ENCODE measurements around the gene GRAP2. TPM values are rescaled to one million over a fixed set of nuclear protein-coding genes. Genes with fewer than 3 reads are reported as not detected.

Gene GRAP2
- total RNA-seq, 1 experiment from 2014 or later: not detected

DNA sequence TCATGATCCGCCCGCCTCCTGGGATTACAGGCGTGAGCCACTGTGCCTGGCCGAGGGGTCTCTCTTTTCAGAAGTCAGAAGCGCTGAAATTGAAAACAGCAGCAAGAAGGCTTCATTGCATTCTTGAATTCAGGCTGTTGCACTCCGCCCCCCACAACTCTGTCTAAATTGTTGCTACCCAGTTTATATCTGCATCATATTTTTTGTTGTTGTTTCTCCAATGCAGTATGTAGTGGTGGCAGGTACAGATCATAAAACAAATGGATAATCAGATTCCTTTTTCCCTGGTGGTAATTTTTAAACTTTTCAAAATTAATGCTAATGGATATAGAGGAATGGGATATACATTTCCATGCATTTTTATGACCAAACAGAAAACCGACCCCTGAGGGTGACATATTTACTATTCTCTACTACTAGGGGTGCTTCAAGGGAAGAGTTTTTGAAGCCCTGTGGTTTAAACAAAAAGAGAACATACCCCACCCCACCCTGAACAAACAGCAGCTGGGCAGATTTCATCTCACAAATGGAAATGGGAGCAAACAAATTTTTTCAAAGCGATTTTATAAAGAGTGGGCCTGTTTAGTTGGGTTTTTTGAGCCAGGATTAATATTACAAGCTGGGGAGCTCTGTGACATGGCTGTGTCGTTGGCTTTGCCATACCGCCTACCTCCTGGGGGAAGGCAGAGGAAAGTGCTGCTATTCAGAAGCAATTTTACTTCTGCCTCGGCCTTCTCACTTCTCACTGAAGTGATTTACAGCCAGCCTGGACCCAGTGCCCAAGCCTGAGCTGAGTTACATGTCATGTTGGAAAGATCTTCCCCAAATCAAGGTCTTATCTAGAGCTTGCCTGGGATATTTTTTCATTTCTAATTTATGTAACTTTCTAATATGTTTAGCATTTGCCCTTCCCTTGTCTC, 43.3 kb downstream of the GRAP2 start:
- Mint-ChIP-seq H3K9me3 (ENCODE audit: unreplicated experiment) (no peaks in the 10 kb centered on the region), H3K27ac (ENCODE audit: unreplicated experiment) (no peak overlapping the region)

DNA sequence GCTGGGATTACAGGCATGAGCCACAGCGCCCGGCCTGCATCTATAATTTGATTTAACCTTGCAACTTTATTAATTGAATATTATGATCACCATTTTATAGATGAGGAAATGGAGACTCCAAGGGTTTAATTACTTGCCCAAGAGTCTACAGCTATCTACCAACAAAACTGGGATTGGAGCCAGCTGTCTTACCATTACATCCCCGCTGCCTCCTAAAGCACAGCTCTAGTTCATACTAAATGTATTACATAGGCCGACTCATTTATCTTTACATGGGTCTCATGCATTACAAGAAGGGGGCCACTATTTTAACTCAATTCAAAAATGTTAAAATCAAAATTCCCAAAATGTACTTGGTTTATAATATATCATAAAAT, 45.2 kb downstream of the GRAP2 start:
- ChIA-PET CTCF (no interaction called here), POLR2A (no interaction called here)
- TF ChIP-seq CTCF (IDR thresholded peaks at IDR 0.05; ENCODE audit: insufficient read depth in 1 of 2, low read depth in 1 of 2, low read length in 1 of 2, severe bottlenecking in 1 of 2, unreplicated experiment in 1 of 2): no peak
- H3K27ac Mint-ChIP-seq (ENCODE audit: unreplicated experiment): no peak overlapping the region
- H3K36me3 Mint-ChIP-seq (ENCODE audit: insufficient read depth, unreplicated experiment): no peaks in the 10 kb centered on the region
- peaks cover 3% of the 10 kb centered on the region for H3K27me3 Mint-ChIP-seq (ENCODE audit: insufficient read depth, unreplicated experiment)
- no peaks in the 10 kb centered on the region for H3K4me1 ChIP-seq
- intact Hi-C loops (cut with micrococcal nuclease; ENCODE audit: unreplicated experiment): no loop called here
- H3K9me3 ChIP-seq: no peaks in the 10 kb centered on the region
- DNase-seq: no peak
- H3K4me1 Mint-ChIP-seq (ENCODE audit: low read depth, unreplicated experiment): no peaks in the 10 kb centered on the region
- H3K4me3 ChIP-seq (ENCODE audit: low read depth, low read length): no peak overlapping the region
- BruUV-seq (replicated peaks): no TSS peak
- no peak overlapping the region for H3K4me3 Mint-ChIP-seq (ENCODE audit: unreplicated experiment)
- H3K9me3 Mint-ChIP-seq (ENCODE audit: unreplicated experiment): no peaks in the 10 kb centered on the region
- no peaks in the 10 kb centered on the region for H3K27me3 ChIP-seq (replicated peaks; ENCODE audit: control insufficient read depth, insufficient read depth, low read length)
- no peaks in the 10 kb centered on the region for H3K36me3 ChIP-seq (ENCODE audit: control insufficient read depth, insufficient read depth, low read length)

More for the DNA sequence above, 43.3 kb downstream of the GRAP2 start:
- Mint-ChIP-seq H3K27me3 (ENCODE audit: insufficient read depth, unreplicated experiment) (no peaks in the 10 kb centered on the region), H3K4me3 (ENCODE audit: unreplicated experiment) (no peak overlapping the region), H3K4me1 (ENCODE audit: low read depth, unreplicated experiment) (no peaks in the 10 kb centered on the region), H3K36me3 (ENCODE audit: insufficient read depth, unreplicated experiment) (no peaks in the 10 kb centered on the region)
- ChIA-PET POLR2A (no interaction called here), CTCF (no interaction called here)
- H3K27me3 ChIP-seq (replicated peaks; ENCODE audit: control insufficient read depth, insufficient read depth, low read length): no peaks in the 10 kb centered on the region
- no peak overlapping the region for H3K4me3 ChIP-seq (ENCODE audit: low read depth, low read length)
- no peak for DNase-seq
- H3K36me3 ChIP-seq (ENCODE audit: control insufficient read depth, insufficient read depth, low read length): no peaks in the 10 kb centered on the region
- no peaks in the 10 kb centered on the region for H3K4me1 ChIP-seq
- H3K9me3 ChIP-seq: no peaks in the 10 kb centered on the region
- BruUV-seq (replicated peaks): no TSS peak
- no peak for TF ChIP-seq CTCF (IDR thresholded peaks at IDR 0.05; ENCODE audit: insufficient read depth in 1 of 2, low read depth in 1 of 2, low read length in 1 of 2, severe bottlenecking in 1 of 2, unreplicated experiment in 1 of 2)
- intact Hi-C loops (cut with micrococcal nuclease; ENCODE audit: unreplicated experiment): no loop called here

DNA sequence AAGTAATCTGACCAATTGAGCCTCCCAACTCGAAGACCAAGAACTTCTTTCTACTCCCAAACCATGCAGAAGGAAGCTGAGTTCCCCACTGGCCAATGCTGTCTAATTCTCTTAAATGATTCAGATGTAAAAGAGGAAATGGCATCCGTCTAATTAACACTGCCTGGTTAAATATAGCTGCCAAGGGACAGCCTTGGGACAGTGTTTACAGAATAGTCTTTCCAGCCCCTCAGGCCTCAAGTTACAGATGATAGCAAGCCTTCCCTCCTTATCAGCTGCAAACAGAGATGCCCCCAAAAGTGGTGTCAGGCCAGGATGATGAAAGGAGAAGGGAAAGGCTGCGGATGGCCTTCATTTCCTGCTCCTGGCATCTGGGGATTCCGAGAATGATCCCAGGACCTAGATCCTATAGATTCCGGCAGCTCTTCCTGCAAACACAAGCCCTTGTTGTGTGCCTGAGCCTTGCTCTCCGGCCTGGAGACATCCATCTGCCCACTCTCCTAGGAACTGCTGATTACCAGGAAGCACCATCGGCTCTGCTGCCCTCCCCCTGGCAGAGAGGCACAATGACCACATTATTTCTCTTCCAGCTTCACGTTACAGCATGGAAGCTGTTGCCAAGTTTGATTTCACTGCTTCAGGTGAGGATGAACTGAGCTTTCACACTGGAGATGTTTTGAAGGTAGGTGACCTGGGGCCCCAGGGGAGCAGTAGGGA, 45.8 kb downstream of the GRAP2 start:
- H3K27ac Mint-ChIP-seq (ENCODE audit: unreplicated experiment): no peak overlapping the region
- peaks cover 3% of the 10 kb centered on the region for H3K27me3 Mint-ChIP-seq (ENCODE audit: insufficient read depth, unreplicated experiment)
- Histone ChIP-seq H3K4me3 (ENCODE audit: low read depth, low read length) (no peak overlapping the region), H3K4me1 (no peaks in the 10 kb centered on the region), H3K27me3 (replicated peaks; ENCODE audit: control insufficient read depth, insufficient read depth, low read length) (no peaks in the 10 kb centered on the region), H3K9me3 (no peaks in the 10 kb centered on the region), H3K36me3 (ENCODE audit: control insufficient read depth, insufficient read depth, low read length) (no peaks in the 10 kb centered on the region)
- TF ChIP-seq CTCF (IDR thresholded peaks at IDR 0.05; ENCODE audit: insufficient read depth in 1 of 2, low read depth in 1 of 2, low read length in 1 of 2, severe bottlenecking in 1 of 2, unreplicated experiment in 1 of 2): no peak
- H3K9me3 Mint-ChIP-seq (ENCODE audit: unreplicated experiment): no peaks in the 10 kb centered on the region
- no peaks in the 10 kb centered on the region for H3K4me1 Mint-ChIP-seq (ENCODE audit: low read depth, unreplicated experiment)
- DNase-seq: no peak
- ChIA-PET CTCF (no interaction called here), POLR2A (no interaction called here)
- H3K4me3 Mint-ChIP-seq (ENCODE audit: unreplicated experiment): no peak overlapping the region
- intact Hi-C loops (cut with micrococcal nuclease; ENCODE audit: unreplicated experiment): no loop called here
- H3K36me3 Mint-ChIP-seq (ENCODE audit: insufficient read depth, unreplicated experiment): no peaks in the 10 kb centered on the region
- no TSS peak for BruUV-seq (replicated peaks)
